Fibroblast of skin of right quadriceps (primary cell): ENCODE data around the gene ZNF708.
"Not testable (repeated sequence)": the region's sequence is repeated elsewhere in the genome, so short reads cannot be mapped to it uniquely, and the experiment has no call there.

Experiments
- DNase-seq: peaks from one replicate; pipeline ENCODE4 v3.0.0-alpha.2; 2013

The ZNF708 gene

DNA sequence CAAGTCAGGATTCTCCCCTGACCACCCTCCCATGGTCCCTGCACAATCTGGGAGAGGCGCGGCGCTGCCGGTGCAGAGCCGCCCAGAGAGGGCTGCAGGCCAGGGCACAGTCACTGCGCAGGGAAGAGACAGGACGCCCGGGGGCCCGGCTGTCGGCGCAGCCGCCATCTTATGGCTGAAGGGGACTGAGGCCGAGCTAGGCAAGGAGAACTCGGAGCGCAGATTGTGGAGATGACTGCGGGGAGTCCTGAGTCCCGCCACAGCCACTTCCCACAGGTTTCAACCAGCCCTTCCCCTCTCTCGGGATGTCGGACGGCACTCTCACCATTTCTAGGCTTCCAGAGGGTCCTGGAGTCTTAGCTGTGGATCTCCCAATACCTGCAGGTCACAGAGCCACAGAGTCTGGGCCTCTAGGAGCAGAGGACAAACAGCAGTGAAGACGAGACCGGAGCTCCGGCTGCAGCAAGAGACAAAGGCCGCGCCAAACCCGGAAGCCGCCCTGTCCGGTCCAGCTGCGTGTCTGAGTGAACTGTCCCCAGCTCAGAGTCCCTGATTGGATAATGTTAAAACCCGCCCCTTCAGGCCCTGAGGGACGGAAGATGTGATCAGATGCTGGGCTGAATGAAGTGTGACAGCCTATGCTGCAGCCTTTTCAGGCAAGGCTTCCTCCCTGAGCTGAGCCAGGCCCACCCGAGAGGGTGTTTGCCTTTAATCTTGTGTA is at the start of gene ZNF708:
ZNF708 (minus strand) TSS at position 526 of the 721 bp plus-strand sequence; CDS start at position 328, 198 bp downstream.
- peak; percentile 91 for DNase-seq

DNA sequence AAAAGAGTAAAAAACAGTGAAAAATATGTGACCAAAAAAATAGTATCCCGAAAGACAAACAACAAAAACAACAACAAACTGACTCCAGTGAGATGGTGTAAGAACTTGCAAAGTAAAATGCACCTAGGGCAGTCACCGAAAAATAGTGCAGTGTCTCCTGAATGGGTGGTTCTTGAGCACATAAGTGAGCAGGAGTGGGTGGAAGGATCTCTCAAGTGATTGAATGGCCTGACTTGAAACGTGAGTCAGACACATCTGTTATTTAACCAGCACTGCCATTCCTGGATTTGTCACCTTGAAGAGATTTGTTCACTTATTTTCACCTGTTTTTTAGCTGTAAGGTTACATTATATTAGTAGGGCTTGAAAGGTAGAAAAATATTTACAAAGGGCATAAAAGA is 33.1 kb upstream of the ZNF708 start:
- no peak for DNase-seq

DNA sequence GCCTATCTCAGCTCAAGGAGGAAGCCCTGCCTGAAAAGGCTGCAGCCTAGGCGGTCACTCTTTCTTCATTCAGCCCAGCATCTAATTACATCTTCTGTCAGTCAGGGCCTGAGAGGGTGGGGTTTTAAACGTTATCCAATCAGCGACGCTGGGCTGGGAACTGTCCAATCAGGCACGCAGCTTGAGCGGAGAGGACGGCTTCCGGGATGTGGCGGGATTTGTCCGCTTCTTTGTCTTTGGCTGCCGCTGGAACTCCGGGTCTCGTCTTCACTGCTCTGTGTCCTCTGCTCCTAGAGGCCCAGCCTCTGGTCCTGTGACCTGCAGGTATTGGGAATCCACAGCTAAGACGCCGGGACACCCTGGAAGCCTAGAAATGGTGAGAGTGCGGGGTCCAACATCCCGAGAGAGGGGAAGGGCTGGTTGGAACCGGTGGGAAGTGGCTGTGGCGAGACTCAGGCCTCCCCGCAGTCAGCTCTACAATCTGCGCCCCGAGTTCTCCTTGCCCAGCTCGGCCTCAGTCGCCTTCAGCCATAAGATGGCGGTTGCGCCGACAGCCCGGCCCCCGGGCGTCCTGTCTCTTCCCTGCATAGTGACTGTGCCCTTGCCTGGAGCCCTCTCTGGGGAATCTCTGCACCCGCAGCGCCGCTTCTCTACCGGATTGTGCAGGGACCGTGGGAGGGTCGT is 29.7 kb upstream of the ZNF708 start, which contains the start of gene ZNF738:
ZNF738 (plus strand) TSS at position 233 of the 684 bp plus-strand sequence; CDS start at position 374, 141 bp downstream.
- peak; percentile 95 for DNase-seq

DNA sequence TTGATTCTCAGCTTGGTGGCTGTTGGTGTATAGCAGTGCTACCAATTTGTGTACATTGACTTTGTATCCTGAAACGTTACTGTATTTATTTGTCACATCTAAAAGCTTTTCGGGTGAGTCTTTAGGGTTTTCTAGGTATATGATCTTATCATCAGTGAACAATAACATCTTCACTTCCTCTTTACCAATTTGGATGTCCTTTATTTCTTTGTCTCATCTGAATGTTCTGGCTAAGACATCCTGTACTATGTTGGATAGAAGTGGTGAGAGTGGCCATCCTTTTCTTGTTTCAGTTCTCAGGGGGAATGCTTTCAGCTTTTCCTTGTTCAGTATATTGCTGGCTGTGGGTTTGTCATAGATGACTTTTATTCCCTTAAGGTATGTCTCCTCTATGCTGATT is 23.6 kb upstream of the ZNF708 start:
- no peak for DNase-seq

DNA sequence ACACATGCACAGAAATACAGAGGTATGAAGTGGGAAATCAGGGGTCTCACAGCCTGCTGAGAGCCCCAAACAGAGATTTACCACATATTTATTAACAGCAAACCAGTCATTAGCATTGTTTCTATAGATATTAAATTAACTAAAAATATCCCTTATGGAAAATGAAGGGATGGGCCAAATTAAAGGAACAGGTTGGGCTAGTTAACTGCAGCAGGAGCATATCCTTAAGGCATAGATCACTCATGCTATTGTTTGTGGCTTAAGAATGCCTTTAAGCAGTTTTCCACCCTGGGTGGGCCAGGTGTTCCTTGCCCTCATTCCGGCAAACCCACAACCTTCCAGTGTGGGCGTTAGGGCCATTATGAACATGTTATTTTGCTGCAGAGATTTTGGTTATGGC is 15.6 kb upstream of the ZNF708 start:
- DNase-seq, result not testable (repeated sequence)

DNA sequence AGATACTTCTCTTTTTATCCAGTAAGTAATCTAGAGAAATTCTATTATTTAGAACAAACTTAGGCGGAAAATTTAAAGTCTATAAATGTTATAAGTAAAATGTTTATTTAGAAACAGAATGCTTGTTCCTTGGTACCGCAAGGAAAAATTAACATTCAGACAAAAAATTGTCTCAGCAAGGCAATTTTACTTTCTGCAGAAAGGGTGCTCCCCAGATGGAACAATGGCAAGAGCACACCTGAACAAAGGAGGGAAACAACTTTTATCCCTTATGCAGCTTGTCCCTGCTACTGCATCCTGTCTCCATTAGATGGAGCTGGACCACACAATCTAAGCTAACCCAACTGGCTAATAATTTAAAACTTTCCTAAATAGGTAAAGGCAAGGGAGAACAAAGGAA is 6.5 kb upstream of the ZNF708 start:
- DNase-seq, result no peak

DNA sequence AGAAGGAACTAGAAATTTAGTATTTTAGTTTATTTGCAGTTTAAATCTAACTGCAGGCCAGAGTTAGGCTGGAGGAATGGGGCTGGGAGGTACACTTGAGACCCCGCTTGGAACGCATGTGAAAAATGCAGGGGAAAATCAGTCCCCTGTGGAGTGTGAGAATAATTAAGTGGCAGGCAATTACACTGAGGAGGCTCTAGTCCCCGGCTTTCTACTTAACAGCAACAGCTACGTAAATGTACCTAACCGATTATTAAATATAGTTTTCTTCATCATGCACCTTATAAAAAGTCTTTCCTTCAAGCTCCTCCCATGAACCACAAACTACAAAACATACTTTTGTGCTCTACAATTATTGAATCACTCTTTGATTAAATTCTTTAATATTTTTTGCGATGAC is 804 bp downstream of the ZNF708 start:
- peak; percentile 2 for DNase-seq

DNA sequence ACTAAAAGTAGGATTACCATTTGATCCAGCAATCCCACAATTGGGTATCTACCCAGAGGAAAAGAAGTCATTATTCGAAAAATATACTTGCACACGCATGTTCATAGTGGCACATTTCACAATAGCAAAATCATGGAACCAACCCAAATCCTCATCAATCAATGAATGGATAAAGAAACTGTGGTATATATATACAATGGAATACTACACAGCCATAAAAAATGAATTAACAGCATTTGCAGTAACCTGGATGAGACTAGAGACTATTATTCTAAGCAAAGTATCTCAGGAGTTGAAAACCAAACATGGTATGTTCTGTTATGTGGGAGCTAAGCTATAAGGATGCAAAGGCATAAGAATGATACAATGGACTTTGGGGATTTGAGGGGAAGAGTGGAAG is 3.0 kb downstream of the ZNF708 start:
- no peak for DNase-seq

DNA sequence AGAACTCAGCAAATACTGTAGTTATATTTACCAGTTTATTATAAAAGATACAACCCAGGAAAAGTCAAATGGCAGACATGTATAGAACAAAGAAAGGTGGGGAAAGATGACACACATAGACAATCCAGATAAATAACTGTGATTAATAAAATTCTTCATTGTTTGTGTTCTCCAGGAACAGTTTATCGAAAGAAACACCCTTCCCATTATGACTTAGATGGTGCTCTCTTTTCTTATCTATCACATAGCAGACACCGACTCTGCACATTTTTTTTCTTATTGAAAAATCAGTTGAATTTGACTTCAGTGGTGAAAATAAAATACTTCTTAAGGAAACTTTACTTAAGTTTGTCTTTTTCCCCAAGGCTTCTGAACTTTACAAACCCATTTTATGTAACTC is 6.2 kb downstream of the ZNF708 start:
- no peak for DNase-seq

DNA sequence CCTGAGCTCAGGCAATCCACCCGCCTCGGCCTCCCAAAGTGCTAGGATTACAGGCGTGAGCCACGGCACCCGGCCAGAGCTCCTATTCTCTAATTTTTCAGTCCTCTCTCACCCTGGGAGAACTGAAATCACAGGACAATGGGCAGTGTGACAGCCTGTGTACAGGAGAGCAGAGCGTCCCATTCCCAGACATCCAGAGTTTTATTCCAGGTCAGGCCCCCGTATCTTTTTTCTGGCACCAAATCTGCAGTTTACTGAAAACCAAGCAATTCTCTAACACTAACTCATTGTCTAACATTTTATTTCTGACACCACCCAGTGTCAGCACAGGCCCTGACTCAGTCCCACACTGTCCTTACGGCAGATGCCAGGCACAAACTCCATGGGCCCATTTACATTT is 6.7 kb downstream of the ZNF708 start:
- DNase-seq, result no peak

DNA sequence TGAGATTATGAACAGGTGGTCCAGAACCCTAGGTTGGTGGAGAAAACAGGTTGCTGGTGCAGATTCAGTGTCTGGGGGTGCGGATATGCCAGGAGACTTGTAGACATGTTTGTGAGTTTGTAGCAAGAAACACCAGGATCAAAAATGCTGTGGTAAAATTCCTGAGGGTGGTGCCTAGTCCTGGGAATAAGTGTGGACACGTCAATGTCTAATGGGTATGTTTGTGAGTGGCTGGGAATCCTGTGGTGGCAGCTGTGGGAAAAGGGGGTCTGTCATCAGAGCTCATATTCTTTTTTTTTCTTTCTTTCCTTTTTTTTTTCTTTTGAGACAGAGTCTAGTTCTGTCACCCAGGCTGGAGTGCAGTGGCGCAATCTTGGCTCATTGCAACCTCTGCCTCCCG is 7.2 kb downstream of the ZNF708 start:
- DNase-seq, result peak; percentile 1

DNA sequence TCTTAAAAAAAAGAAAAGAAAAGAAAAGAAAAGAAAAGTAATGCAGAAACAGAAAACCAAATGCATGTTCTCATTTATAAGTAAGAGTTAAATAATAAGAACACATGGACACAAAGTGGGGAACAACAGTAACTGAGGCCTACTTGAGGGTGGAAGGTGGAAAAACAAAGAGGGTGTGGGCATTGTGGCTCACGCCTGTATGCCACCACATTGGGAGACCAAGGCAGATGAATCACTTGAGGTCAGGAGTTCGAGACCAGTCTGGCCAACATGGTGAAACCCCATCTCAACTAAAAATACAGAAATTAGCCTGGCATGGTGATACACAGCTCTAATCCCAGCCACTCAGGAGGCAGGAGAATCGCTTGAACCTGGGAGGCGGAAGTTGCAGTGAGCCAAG is 8.1 kb downstream of the ZNF708 start:
- no peak for DNase-seq

DNA sequence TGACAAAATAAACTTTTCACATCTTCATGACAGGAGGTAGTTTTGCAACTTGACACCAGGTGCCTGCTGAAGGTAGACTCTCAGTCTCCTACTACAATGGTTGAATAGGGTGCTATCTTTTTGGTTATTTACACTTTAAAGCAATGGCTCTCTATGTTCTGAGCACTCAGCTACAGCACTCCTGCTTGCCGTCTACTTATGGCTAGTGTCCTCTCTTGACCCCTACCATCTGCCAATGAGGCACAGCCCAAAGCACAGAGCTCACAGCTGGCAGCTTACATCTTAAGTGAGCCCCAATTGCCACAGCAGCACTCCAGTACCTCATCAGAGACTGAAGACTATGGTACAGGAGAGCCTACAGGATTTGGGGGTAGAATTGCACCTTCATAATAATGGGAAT is 11.4 kb downstream of the ZNF708 start:
- DNase-seq, result no peak

DNA sequence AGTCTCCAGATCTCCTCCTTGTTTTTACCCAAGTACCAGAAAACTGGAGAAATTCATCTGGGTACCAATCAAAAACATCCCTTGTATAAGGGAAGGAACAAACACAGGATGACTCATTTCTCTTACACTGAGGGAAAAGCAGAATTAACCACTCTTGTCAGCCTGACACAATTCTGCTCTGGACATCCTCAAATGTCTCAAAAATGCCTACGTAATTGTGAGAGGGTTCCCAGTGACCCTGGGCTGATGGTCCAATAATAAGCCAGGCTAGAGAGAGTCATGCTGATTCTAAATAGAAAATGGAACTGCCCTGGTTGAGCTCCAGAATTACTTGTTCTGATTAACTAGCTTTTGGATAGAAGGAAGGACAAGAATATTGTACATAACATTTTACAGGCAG is 14.5 kb downstream of the ZNF708 start:
- DNase-seq, result no peak

DNA sequence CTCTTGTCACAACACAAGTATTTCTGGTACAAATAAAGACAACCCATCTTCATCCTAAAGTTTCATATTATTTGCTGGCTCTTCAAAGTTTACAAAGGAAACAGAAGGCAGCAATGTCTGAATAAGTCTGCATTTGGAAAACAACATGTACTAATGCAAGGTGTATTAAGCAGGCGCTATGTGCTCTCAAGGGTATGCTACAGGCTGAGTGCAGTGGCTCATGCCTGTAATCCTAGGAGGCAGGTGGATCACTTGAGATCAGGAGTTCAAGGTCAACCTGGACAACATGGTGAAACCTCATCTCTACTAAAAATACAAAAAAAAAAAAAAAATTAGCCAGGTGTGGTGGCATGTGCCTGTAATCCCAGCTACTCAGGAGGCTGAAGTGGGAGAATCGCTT is 16.4 kb downstream of the ZNF708 start:
- not testable (repeated sequence) for DNase-seq

DNA sequence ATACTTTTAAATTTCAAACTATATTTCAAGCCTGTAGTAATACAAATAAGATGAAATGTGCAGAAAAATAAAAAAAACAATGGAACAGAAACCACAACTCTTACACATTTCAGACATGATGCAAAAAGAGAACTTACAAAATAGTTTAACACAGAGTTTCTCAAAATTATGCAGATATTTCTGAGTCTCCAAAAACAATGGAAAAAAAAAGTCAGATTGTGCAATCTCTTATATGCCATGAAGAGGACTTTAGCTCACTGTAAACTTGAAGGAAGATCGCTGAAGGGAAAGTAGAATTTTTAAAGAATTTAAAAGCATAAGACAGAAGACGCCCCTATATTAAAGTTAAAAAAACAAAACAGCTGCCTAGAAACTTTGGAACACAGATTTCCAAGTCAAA is 20.4 kb downstream of the ZNF708 start:
- no peak for DNase-seq

DNA sequence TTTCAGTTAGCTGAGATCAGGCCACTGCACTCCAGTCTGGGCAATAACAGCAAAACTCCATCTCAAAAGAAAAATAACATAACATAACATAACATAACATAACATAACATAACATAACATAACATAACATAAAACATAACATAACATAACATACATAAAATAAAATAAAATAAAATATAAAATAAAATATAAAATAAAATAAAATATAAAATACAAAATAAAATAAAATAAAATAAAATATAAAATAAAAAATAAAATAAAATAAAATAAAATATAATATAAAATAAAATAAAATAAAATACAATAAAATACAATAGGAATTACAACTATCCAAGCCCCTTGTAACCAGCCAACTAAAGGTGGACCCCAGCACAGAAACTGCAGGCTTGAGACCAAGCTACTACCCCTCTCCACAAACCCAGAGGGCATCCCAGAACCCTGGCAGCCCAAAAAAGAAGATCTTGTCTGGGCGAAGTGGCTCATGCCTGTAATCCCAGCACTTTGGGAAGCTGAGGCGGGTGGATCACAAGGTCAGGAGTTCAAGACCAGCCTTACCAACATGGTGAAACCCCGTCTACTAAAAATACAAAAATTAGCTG is 22.2 kb downstream of the ZNF708 start:
- not testable (repeated sequence) for DNase-seq

DNA sequence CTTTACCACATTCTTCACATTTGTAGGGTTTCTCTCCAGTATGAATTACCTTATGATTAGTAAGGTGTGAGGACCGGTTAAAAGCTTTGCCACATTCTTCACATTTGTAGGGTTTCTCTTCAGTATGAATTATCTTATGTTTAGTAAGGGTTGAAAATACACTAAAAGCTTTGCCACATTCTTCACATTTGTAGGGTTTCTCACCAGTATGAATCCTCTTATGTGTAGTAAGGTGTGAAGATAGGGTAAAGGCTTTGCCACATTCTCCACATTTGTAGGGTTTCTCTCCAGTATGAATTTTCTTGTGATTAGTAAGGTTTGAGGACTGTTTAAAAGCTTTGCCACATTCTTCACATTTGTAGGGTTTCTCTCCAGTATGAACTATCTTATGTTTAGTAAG is 35.4 kb downstream of the ZNF708 start:
- DNase-seq, result not testable (repeated sequence)

DNA sequence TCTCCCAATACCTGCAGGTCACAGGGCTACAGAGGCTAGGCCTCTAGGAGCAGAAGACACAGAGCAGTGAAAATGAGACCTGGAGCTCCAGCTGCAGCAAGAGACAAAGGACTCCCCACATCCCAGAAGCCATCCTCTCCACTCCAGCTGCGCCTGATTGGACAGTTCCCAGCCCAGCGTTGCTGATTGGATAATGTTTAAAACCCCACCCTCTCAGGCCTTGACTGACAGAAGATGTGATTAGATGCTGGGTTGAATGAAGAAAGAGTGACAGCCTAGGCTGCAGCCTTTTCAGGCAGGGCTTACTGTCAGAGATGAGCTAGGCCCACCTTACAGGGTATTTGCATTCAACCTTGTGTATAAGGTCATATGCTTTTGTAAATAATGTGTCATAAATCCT is 59.4 kb downstream of the ZNF708 start:
- no peak for DNase-seq

DNA sequence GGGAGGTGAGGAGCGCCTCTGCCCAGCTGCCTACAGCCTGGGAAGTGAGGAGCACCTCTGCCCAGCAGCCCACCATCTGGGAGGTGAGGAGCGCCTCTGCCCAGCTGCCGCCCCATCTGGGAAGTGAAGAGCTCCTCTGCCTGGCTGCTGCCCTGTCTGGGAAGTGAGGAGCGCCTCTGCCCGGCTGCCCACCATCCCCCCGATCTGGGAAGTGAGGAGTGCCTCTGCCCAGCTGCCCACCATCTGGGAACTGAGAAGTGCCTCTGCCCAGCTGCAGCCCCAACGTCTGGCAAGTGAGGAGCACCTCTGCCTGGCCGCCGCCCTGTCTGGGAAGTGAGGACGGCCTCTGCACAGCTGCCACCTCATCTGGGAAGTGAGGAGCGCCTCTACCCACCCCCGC is 64.3 kb downstream of the ZNF708 start:
- DNase-seq, result no peak

DNA sequence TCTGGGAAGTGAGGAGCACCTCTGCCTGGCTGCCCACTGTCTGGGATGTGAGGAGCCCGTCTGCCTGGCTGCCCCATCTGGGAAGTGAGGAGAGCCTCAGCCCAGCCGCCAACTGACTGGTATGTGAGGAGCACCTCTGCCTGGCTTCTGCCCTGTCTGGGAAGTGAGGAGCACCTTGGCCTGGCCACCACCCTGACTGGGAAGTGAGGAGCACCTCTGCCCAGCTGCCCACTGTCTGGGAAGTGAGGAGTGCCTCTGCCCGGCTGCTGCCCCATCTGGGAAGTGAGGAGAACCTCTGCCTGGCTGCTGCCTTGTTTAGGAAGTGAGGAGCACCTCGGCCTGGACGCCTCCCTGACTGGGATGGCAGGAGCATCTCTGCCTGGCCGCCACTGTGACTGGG is 64.8 kb downstream of the ZNF708 start:
- DNase-seq, result no peak

DNA sequence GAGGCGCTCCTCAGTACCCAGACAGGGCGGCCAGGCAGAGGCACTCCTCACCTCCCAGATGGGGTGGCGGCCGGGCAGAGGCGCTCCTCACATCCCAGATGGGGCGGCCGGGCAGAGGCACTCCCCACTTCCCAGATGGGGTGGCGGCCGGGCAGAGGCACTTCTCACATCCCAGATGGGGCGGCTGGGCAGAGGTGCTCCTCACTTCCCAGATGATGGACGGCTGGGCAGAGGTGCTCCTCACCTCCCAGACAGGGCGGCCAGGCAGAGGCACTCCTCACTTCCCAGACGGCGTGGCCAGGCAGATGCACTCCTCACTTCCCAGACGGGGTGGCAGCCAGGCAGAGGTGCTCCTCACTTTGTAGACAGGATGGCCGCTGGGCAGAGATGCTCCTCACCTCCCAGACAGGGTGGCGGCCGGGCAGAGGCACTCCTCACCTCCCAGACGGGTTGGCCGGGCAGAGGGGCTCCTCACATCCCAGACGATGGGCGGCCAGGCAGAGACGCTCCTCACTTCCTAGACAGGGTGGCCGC is 68.3 kb downstream of the ZNF708 start:
- not testable (repeated sequence) for DNase-seq

DNA sequence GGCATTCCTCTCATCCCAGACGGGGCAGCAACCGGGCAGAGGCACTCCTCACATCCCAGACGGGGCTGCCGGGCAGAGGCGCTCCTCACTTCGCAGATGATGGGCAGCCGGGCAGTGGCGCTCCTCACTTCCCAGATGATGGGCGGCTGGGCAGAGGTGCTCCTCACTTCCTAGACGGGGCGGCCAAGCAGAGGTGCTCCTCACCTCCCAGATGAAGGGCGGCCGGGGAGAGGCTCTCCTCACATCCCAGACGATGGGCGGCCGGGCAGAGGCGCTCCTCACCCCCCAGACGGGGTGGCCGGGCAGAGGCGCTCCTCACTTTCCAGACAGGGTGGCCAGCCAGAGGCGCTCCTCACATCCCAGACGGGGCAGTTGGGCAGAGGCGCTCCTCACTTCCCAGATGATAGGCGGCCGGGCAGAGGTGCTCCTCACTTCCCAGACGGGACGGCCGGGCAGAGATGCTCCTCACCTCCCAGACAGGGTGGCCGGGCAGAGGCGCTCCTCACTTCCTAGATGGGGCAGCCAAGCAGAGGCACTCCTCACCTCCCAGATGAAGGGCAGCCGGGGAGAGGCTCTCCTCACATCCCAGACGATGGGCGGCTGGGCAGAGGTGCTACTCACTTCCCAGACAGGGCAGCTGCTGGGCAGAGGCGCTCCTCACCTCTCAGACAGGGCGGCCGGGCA is 68.9 kb downstream of the ZNF708 start:
- DNase-seq, result no peak
